HG03469 (cell line): ENCODE data around the gene PYHIN1.

Experiments
- ATAC-seq: cut with Tn5 transposase; IDR thresholded peaks from one replicate; pipeline ENCODE4 v1.9.1; 2021; ENCODE audit warnings: mild to moderate bottlenecking, moderate library complexity, moderate number of reproducible peaks; ENCODE audit not compliant: unreplicated experiment

Gene PYHIN1

GRCh38 chr1:159011751-159012150, 80.4 kb downstream of the PYHIN1 start:
- ATAC-seq = no peak

DNA sequence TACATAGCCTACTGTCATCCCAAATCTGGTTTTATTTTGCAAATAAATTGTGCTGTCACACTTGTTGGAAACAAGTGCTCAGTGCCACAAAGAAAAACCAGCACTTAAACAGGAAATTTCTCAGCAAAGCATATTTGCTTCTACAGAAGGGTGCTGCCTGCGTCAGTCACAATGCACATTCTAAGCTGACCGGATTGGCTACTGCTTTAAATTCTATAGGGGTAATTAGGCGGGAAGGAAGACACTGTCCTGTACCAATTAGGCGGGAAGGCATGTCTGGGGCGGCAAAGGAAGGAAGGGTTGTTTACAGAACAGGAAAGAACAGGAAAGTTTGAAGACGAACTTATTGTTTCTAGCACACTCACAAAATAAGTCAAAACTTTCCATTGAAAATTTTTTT, 81.1 kb downstream of the PYHIN1 start:
- ATAC-seq = no peak

DNA sequence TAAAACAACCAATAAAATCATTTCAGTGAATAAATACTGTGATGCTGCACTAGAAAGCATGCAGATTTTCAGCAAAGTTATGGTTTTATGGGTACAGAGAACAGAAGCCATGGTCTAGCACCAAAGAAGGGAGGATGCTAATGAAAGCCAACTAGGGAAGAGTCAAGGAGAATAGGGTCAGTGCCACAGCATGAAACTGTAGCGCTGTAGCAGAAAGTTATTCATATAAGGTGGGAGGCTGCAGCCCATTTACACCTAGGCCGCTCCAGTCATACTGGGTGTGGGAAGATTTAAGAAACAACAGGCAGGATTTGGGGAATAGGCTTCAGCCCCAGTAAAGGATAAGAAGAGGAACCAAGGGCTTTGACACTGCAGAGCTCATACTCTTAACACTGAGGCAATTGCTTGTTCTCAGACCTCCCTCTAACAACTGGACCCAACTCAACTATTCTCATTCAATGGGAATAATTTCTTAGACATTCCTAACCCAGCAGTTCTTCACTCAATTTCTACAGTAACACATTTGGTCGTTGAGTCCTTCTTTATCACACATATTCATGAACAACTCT, 82.7 kb downstream of the PYHIN1 start:
- no peak for ATAC-seq

DNA sequence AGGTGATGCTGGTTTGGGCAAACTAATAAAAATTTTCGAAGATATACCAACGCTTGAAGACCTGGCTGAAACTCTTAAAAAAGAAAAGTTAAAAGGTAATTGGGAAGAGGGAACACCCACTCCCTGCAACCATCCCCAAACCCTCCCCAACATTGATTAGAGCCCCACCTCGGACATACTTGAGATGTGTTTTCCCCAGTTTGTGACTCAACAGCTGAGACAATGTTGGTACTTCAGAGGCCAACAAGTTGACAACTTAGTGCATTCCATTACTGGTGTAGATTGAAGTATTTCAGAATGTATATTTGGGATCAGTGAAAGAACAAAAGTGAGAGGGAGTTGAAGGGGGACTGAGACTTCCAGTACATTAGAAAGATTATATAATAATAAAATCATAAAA, 83.5 kb downstream of the PYHIN1 start:
- ATAC-seq = no peak

GRCh38 chr1:159015440-159015909, 84.1 kb downstream of the PYHIN1 start:
- peak; percentile 94 for ATAC-seq

- ATAC-seq = no peak
Measured at GRCh38 chr1:159023723-159024122, 92.4 kb downstream of the PYHIN1 start.

GRCh38 chr1:159025043-159025442, 93.7 kb downstream of the PYHIN1 start:
- ATAC-seq = no peak
